ENCODE measurements around the gene EDNRA.

DNA sequence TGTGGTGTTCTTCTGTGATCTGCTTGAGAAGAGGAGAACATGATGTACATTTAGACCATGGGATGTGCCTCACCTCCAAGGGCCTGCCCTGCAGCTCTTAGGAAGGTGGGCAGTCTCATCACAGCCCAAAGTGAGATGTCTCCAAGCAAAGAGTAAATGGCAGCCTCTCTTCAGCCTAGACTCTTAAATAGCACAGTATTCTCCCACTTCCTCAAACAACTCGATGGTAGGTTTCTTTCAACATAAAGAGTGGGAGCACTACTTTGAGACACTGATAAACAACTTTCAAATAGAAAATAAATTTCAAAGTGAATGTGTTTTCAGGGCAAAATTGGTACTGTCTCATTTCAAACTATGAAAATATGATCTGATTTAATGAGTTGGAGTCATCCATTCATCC lies 35.2 kb downstream of the EDNRA start:
- no peak for TF ChIP-seq ZNF384 (IDR thresholded peaks at IDR 0.05)
- no peak for TF ChIP-seq LEF1 (IDR thresholded peaks at IDR 0.05; ENCODE audit: borderline replicate concordance)
- no peak for TF ChIP-seq ELF4 (IDR thresholded peaks at IDR 0.05)
- no peak for TF ChIP-seq FOXK2 (IDR thresholded peaks at IDR 0.05)

All from HEK293T (cell line).